Right ventricle myocardium inferior (tissue), 1 donor: ENCODE measurements around the gene NLGN1. TPM values are rescaled to one million over a fixed set of nuclear protein-coding genes. Genes with fewer than 3 reads are reported as not detected.

Experiments used
- ATAC-seq: fragments of 200-7000 bp; cut with Tn5 transposase; one replicate; pipeline ENCODE4 v1.9.1; 2020; ENCODE audit warnings: mild to moderate bottlenecking, moderate library complexity
- DNase-seq: peaks from one replicate; pipeline ENCODE4 v3.0.0; 2021; ENCODE audit errors: missing footprints
- intact Hi-C: fragments of 100-400 bp; cut with DNase I; formaldehyde crosslinking; loops from one replicate; pipeline ENCODE4 v1.11.0; 2022
- total RNA-seq: library from RNA; stranded (reverse); fragmentation: NEBNext Ultra II Directional; extraction: Animal tissue kit (Norgen Biotek cat#: 25700); gene quantifications from one replicate; pipeline ENCODE4 v1.2.1, GENCODE V29; 2021
- donor health status: DM: no; HTN: yes; CAD: no; lungs with severe emphysema.

Gene NLGN1
- total RNA-seq, 1 donor from 2014 or later = 8.0 TPM

DNA sequence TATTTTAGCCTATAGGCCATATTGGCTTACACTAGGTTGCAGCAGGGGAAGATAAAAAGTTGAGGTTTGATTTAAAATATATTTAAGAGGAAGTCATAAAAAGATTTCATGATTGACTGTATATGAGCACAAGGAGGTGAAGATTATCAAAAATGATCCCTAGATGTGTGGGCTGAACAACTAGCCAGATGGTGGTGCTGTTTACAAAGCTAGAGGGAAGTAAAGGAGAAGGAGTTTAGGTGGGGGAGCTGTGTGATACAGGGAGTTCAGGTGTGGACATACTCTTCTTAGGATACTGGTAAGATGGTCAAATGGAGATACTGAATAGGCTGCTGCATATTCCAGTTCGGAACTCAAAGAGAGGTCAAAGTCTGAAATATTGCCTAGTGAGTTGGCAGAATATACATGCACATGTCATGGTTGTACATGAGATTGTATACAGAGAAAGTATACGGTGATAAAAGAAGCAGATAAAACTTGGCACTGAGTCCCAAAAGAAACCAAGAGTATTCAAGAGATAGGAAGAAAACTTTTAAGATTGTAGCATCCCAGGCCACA lies 727.8 kb downstream of the NLGN1 start:
- DNase-seq = no peak
- intact Hi-C loops = no loop called here
- no peak for ATAC-seq

- intact Hi-C loops = no loop called here
- DNase-seq (no peak), ATAC-seq (no peak)
Observed at GRCh38 chr3:174126990-174127758, 729.6 kb downstream of the NLGN1 start.

DNA sequence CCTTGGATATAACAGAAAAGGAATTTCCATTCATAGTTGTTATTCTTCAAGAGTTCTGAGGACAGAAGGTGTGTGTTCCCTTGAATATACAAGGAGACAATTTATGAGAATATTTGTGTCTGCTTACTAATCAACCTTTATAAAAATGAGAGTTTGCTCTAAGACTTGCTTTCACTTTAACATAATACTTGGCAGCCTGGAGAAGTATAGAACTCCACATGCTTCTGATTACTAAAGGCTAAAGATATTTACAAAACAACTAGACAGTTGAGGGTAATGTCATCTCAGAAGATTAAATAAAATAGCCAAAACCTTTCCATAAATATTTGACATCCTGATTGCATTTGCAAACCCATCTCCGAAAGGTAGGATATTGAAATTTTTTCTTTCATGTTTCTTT lies 734.5 kb downstream of the NLGN1 start:
- intact Hi-C loops = no loop called here
- DNase-seq = no peak

DNA sequence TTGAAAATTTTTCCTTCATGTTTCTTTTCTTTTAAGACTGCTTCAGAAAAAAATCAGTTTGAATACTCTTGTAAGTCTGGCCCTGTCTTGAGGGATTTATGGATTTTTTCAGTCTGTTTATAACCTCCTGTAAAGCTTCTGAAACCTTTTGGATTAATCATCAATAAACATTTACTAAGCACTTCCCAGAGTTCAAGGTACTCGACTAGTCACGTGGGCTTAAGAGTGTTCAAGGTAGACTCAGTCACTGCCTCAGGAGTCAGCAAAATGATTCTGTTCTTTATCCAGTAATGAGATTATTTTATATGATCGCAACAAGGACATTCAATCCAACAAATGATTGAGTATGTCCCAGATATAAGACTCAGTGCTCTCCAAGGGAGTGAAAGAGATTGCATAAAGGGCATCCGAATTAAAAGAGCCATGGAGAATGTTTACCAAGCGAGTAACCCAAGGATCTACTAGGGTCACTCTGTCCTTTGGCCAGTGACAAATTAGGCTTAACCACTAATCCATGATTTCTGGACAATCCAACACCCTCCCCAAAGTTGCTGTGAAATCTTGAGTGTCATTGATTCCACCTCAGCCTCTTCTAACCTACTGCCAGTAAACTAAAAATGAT lies 735.0 kb downstream of the NLGN1 start:
- no peak for DNase-seq
- ATAC-seq = no peak
- intact Hi-C loops = no loop called here

More for the DNA sequence above, 734.5 kb downstream of the NLGN1 start:
- ATAC-seq = no peak

DNA sequence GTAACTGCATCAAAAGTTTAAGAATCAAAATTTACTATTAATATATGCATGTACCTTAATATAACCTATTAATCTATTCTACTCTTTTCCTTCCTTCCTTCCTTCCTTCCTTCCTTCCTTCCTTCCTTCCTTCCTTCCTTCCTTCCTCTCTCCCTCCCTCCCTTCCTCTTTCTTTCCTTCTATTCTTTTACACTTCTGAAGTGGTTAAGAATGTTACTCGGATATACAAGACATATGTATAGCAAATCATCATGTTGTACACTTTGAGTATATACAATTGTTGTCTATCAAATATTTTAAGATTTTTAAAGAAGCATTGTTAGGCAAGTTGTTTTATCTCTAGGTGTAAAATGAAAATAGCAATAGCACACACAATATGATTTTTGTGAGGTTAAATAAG lies 748.5 kb downstream of the NLGN1 start:
- ATAC-seq (no peak), DNase-seq (no peak)
- intact Hi-C loops = no loop called here

DNA sequence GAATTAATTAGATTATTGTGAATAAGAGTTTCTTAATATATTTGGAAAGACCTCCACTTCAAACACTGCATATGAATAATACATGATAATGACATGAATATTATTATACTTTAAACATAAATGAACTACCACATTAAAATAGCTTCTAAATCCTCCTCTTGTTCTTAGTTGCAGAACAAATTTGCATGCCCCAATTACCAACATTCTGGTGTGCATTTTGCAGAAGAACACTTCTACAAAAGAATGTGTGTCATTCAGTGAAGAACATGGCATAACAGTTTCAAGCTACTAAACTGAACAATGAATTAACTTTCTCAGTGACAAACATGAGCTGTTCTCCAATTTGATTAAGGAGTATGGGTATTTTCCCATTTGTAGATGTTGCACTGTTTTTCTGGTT lies 750.3 kb downstream of the NLGN1 start:
- DNase-seq (no peak), ATAC-seq (no peak)
- intact Hi-C loops = no loop called here

GRCh38 chr3:174153871-174154270 lies 756.3 kb downstream of the NLGN1 start:
- no peak for DNase-seq
- no peak for ATAC-seq
- intact Hi-C loops = no loop called here

DNA sequence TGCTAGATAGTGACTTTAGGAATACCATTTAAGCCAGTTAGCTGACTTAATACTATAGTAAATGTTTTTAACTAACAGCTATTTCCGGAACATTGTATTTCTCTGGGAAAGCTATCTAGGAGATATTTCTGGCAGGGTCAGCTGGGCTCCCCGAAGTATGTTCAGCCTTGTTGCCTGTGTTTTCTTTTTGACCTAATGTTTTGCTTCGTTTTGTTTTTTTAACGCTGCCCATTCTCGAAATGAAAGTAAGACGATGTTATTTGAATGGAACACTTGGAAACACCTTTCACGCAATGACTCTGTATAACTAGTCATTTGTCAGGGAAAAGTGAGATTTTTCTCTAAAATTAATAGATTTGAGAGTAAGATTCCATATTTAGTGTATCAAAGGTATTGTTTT lies 758.7 kb downstream of the NLGN1 start:
- intact Hi-C loops = loop anchor here (5.0 kb wide), 1 partner anchor 41 kb away; no protein-coding TSS in a partner anchor
- ATAC-seq = no peak

GRCh38 chr3:174158674-174159073 lies 761.1 kb downstream of the NLGN1 start:
- ATAC-seq = peak; percentile 54
- no peak for DNase-seq
- intact Hi-C loops = loop anchor here (5.0 kb wide), 1 partner anchor 39 kb away; no protein-coding TSS in a partner anchor

More for the DNA sequence above, 758.7 kb downstream of the NLGN1 start:
- DNase-seq = no peak

- ATAC-seq = no peak
- intact Hi-C loops = loop anchor here (5.0 kb wide), 1 partner anchor 38 kb away; no protein-coding TSS in a partner anchor
- DNase-seq = no peak
Observed at GRCh38 chr3:174159604-174160003, 762.1 kb downstream of the NLGN1 start.

- DNase-seq (no peak), ATAC-seq (no peak)
- intact Hi-C loops = no loop called here
Observed at GRCh38 chr3:174162550-174162949, 765.0 kb downstream of the NLGN1 start.

GRCh38 chr3:174168026-174168425 lies 770.5 kb downstream of the NLGN1 start:
- intact Hi-C loops = no loop called here
- DNase-seq (no peak), ATAC-seq (no peak)

- intact Hi-C loops = no loop called here
- ATAC-seq = no peak
- DNase-seq = no peak
Observed at GRCh38 chr3:174168538-174169254, 771.2 kb downstream of the NLGN1 start.

- no peak for ATAC-seq
Observed at GRCh38 chr3:174169736-174170135, 772.2 kb downstream of the NLGN1 start.

DNA sequence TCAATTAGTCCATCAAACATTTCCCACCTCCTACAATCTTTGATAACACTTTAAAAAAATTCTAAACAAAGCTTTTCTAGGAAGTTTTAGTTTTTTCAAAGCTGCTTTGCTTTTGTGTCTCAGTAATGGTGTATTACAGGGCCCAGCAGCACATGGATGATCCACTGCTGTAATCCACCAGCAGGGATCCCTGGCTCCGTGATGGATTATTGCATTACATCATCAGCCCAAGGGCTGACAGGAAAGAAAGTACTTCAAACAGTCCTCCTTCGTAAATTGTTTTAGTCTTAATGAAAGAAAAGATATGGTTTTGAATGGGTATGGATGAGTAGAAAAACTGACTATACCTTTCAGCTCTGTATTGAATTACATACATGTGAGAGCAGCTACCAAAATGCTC lies 772.7 kb downstream of the NLGN1 start:
- no peak for ATAC-seq

More at GRCh38 chr3:174169736-174170135, 772.2 kb downstream of the NLGN1 start:
- DNase-seq = no peak
- intact Hi-C loops = no loop called here

DNA sequence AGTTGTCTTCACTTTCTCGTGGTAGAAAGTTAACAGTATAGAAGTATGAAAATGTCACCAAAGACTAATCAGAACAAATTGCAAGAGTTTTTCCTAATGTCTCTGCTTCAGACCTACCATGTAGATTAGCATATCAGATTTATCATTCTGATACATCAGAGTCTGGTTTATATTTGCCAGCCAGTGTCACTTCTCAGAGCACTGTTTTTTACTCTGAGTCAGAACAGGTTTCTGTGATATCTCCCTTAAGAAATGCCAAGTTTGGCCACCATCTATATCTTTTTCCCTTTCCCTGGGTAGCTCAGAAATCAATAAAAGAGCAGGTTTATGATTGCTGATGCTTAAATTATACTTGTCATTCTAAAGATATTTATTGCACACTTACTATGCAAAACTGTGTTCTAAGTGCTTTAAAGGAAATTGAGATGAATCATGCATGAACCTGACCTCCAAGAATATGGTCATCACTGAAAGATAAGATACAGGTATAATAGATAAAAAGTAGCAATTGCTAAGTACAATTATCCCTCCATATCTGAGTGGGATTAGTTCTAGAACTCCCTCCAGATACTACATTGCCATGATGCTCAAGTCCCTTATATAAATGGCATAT lies 788.9 kb downstream of the NLGN1 start:
- intact Hi-C loops = no loop called here
- no peak for ATAC-seq

More for the DNA sequence above, 772.7 kb downstream of the NLGN1 start:
- DNase-seq = no peak
- intact Hi-C loops = no loop called here

GRCh38 chr3:174191380-174191779 lies 793.8 kb downstream of the NLGN1 start:
- no peak for ATAC-seq
- no peak for DNase-seq
- intact Hi-C loops = no loop called here

More for the DNA sequence above, 788.9 kb downstream of the NLGN1 start:
- DNase-seq = no peak

GRCh38 chr3:174191895-174192294 lies 794.4 kb downstream of the NLGN1 start:
- intact Hi-C loops = no loop called here
- ATAC-seq (no peak), DNase-seq (no peak)

DNA sequence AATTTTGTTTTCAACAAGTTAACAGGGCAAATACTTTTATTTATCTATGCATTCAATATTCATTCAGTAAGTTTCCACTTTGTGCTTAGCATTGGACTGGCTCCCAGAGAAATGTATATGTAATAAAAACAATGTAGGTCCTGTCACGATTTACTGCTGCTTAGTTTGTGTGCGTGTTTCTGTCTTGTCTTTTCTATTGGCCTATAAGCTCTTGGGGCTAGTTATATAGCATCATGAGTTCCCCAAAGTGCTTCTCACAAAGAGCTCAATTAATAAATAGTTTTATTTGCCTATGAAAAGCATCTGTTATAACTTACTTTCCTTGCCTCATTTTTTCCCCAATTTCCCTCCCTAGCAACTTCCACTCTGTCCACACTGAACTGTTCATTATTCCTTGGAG lies 794.9 kb downstream of the NLGN1 start:
- DNase-seq = no peak
- no peak for ATAC-seq
- intact Hi-C loops = no loop called here
